Keratinocyte (primary cell): ENCODE data around the gene WNK2. TPM values are rescaled to one million over a fixed set of nuclear protein-coding genes. Genes with fewer than 3 reads are reported as not detected.

Experiments used
- DNase-seq: peaks from one replicate; pipeline ENCODE4 v3.0.0-alpha.2; 2011; ENCODE audit warnings: low read depth, missing footprints, low spot score
- FAIRE-seq: peaks from 2 replicates; lab custom pipeline; 2011; peaks lifted over from hg19 to GRCh38; lab: Jason Lieb, UNC
- H2AFZ ChIP-seq: 2 replicates; pipeline ENCODE4 v1.6.0; 2012; ENCODE audit warnings: low read length, control low read depth, inconsistent platforms; ENCODE audit not compliant: control insufficient read depth
- H3K27ac ChIP-seq: 2 replicates; pipeline ENCODE4 v1.5.1; 2011; ENCODE audit warnings: low read length; ENCODE audit not compliant: control insufficient read depth, insufficient read depth
- H3K27me3 ChIP-seq: 3 replicates; pipeline ENCODE4 v1.6.0; 2011; ENCODE audit warnings: low read length; ENCODE audit not compliant: control insufficient read depth, insufficient read depth; ENCODE audit errors: extremely low read depth
- H3K36me3 ChIP-seq, 2 experiments: 2 replicates in 1 of 2; 3 replicates in 1 of 2; pipeline ENCODE4 v1.5.1; 2011; ENCODE audit warnings: low read length in 2 of 2, mild to moderate bottlenecking in 1 of 2; ENCODE audit not compliant: control insufficient read depth in 2 of 2, insufficient read depth in 2 of 2; ENCODE audit errors: extremely low read depth in 1 of 2
- H3K4me1 ChIP-seq: 3 replicates; pipeline ENCODE4 v1.5.1; 2011; ENCODE audit warnings: low read length; ENCODE audit not compliant: control insufficient read depth, insufficient read depth; ENCODE audit errors: extremely low read depth
- H3K4me2 ChIP-seq: 3 replicates; pipeline ENCODE4 v1.6.0; 2011; ENCODE audit warnings: low read depth, low read length; ENCODE audit not compliant: control insufficient read depth, insufficient read depth; ENCODE audit errors: extremely low read depth
- H3K4me3 ChIP-seq, 3 experiments: fragments of 200-600 bp in 1 of 3; sonication (generic) in 1 of 3; 2 replicates in 2 of 3; 3 replicates in 1 of 3; pipeline ENCODE4 v1.5.1; 2011 to 2016; ENCODE audit warnings: low read length in 3 of 3, mild to moderate bottlenecking in 3 of 3, control low read depth in 2 of 3, inconsistent platforms in 1 of 3, low read depth in 1 of 3, mixed read lengths in 1 of 3, mixed run types in 1 of 3, moderate library complexity in 1 of 3; ENCODE audit not compliant: control insufficient read depth in 2 of 3, insufficient read depth in 2 of 3; ENCODE audit errors: extremely low read depth in 1 of 3
- H3K79me2 ChIP-seq: 2 replicates; pipeline ENCODE4 v1.6.0; 2012; ENCODE audit warnings: low read length; ENCODE audit not compliant: control insufficient read depth, insufficient read depth
- H3K9ac ChIP-seq: 3 replicates; pipeline ENCODE4 v1.6.0; 2011; ENCODE audit warnings: low read length; ENCODE audit not compliant: control insufficient read depth, insufficient read depth; ENCODE audit errors: extremely low read depth
- H3K9me1 ChIP-seq: 3 replicates; pipeline ENCODE4 v1.6.0; 2011; ENCODE audit warnings: low read length; ENCODE audit not compliant: control insufficient read depth, insufficient read depth; ENCODE audit errors: extremely low read depth
- H3K9me3 ChIP-seq: 2 replicates; pipeline ENCODE4 v1.5.1; 2012; ENCODE audit warnings: low read depth, low read length; ENCODE audit not compliant: control insufficient read depth
- H4K20me1 ChIP-seq: 3 replicates; pipeline ENCODE4 v1.6.0; 2011; ENCODE audit warnings: low read length; ENCODE audit not compliant: control insufficient read depth, insufficient read depth; ENCODE audit errors: extremely low read depth
- CTCF ChIP-seq, 3 experiments: IDR thresholded peaks in 1 of 3; conservative IDR thresholded peaks in 1 of 3; optimal IDR thresholded peaks in 1 of 3; 2 replicates in 2 of 3; 3 replicates in 1 of 3; pipeline versions ENCODE3 to v1.5.1; 2011; ENCODE audit warnings: low read length in 3 of 3, mild to moderate bottlenecking in 3 of 3, moderate library complexity in 2 of 3, control low read depth in 1 of 3, inconsistent platforms in 1 of 3; ENCODE audit not compliant: insufficient read depth in 2 of 3; ENCODE audit errors: extremely low read depth in 1 of 3
- EZH2 ChIP-seq: IDR thresholded peaks from one replicate; pipeline ENCODE4 v1.6.1; 2012; ENCODE audit warnings: inconsistent platforms, mild to moderate bottlenecking, low read length, moderate library complexity
- dilution Hi-C: fragments of 300-500 bp; cut with MboI; formaldehyde crosslinking; loops from one replicate; pipeline ENCODE4 v1.7.0; 2020; ENCODE audit warnings: low sequenced_read_pairs; ENCODE audit not compliant: extremely low pct_ligation_motif_present
- polyA plus RNA-seq, 5 experiments: library from polyadenylated mRNA; depleted of rRNA in 3 of 5; stranded (reverse) in 3 of 5; stranded (forward) in 1 of 5; unstranded in 1 of 5; fragments of >200 nt; gene quantifications; 1 replicate in 1 of 5; 2 replicates in 3 of 5; 3 replicates in 1 of 5; pipeline versions ENCODE4 v1.2.1 to v1.2.3, GENCODE V29; 2011 to 2012; ENCODE audit warnings: missing spikeins in 2 of 5, low read depth in 1 of 5, low replicate concordance in 1 of 5

WNK2 gene
- polyA plus RNA-seq, 1 donor (not counting 4 experiments of a cell fraction or from before 2014, with no cell fraction given): not detected

GRCh38 chr9:93200449-93200742 lies 16.5 kb downstream of the WNK2 start:
- Histone ChIP-seq H3K36me3 (no peaks in the 10 kb centered on the region), H3K9me3 (no peaks in the 10 kb centered on the region), H3K9ac (no peak overlapping the region), H2AFZ (no peak overlapping the region), H3K27ac (no peak overlapping the region), H4K20me1 (no peaks in the 10 kb centered on the region), H3K4me3 (no peak overlapping the region), H3K27me3 (peaks cover 6% of the 10 kb centered on the region), H3K9me1 (no peaks in the 10 kb centered on the region), H3K4me2 (no peak overlapping the region), H3K4me1 (no peaks in the 10 kb centered on the region), H3K79me2 (no peaks in the 10 kb centered on the region)
- DNase-seq: no peak
- no peak for FAIRE-seq
- TF ChIP-seq EZH2: no peak
- TF ChIP-seq CTCF (optimal IDR thresholded peaks at IDR 0.05 in 1 of 3, IDR thresholded peaks at IDR 0.05 in 1 of 3, conservative IDR thresholded peaks at IDR 0.05 in 1 of 3; ENCODE audit: extremely low read depth in 1 of 3, insufficient read depth in 2 of 3, low read length in 3 of 3): no peak
- dilution Hi-C loops: no loop called here

- TF ChIP-seq CTCF (optimal IDR thresholded peaks at IDR 0.05 in 1 of 3, IDR thresholded peaks at IDR 0.05 in 1 of 3, conservative IDR thresholded peaks at IDR 0.05 in 1 of 3; ENCODE audit: extremely low read depth in 1 of 3, insufficient read depth in 2 of 3, low read length in 3 of 3): no peak
- TF ChIP-seq EZH2: no peak
- Histone ChIP-seq H3K4me1 (no peaks in the 10 kb centered on the region), H3K36me3 (no peaks in the 10 kb centered on the region), H3K27me3 (peaks cover 5% of the 10 kb centered on the region), H3K4me2 (no peak overlapping the region), H3K9me3 (no peaks in the 10 kb centered on the region), H2AFZ (no peak overlapping the region), H3K9ac (no peak overlapping the region), H3K79me2 (no peaks in the 10 kb centered on the region), H3K4me3 (no peak overlapping the region), H4K20me1 (no peaks in the 10 kb centered on the region), H3K27ac (no peak overlapping the region), H3K9me1 (no peaks in the 10 kb centered on the region)
- DNase-seq (no peak), FAIRE-seq (no peak)
- dilution Hi-C loops: no loop called here
Observed at GRCh38 chr9:93200989-93201334, 17.0 kb downstream of the WNK2 start.
